Daoy (cell line): ENCODE results near the gene EXD3. TPM values are rescaled to one million over a fixed set of nuclear protein-coding genes. Genes with fewer than 3 reads are reported as not detected.

Experiments
- DNase-seq: peaks from one replicate; pipeline ENCODE4 v3.0.0-alpha.2; 2015; ENCODE audit warnings: low read depth
- total RNA-seq: library from RNA; depleted of rRNA; stranded (reverse); fragments of >200 nt; shearing (Covaris generic); gene quantifications from 2 replicates; pipeline ENCODE4 v1.2.3, GENCODE V29; 2014

EXD3 gene
- total RNA-seq, 1 experiment from 2014 or later: 2.3 TPM

DNA sequence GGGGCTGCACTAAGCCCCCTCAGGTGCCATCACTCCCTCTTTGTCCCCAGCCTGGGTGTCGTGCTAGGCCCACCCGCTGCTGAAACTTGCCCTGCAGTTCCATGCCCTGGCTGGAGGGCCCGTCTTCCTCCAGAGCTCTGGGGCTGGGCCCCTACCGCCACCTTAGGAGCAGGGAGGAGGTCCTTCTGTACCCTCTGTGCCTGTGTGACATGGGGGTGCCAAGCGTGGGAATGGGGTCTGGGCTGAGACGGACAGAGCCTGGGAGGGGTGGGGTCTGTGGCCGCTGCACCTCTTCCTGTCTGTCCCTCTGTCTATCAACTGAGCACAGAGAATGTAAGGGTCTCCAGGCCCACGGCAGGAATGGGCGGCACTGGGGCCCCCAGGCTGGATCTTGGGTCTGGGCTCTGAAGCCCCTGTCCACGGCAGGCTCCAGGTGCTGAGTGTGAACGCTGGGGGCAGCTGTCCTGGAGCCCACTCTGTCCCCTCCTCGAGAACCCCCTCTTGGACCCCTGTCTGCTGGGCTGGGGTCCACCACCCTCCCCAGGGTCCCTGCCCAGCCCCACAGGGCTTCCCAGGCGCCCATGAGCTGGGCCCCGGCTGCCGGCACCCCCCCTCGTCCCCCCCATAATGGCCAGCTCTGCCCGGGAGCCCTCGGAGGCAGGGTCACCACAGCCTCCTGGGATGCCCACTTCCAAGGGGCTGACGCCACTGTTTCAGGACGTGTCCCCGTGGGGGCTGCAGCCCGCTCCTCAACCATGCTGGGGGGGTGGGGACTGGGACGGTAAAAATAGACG, 105.0 kb downstream of the EXD3 start:
- peak; percentile 11 for DNase-seq

GRCh38 chr9:137317021-137317717, 105.8 kb downstream of the EXD3 start:
- peak; percentile 5 for DNase-seq

- DNase-seq: peak; percentile 81
These were observed 106.7 kb downstream of the EXD3 start for GRCh38 chr9:137316012-137316981.

GRCh38 chr9:137315581-137316011, 107.4 kb downstream of the EXD3 start:
- DNase-seq: peak; percentile 4

DNA sequence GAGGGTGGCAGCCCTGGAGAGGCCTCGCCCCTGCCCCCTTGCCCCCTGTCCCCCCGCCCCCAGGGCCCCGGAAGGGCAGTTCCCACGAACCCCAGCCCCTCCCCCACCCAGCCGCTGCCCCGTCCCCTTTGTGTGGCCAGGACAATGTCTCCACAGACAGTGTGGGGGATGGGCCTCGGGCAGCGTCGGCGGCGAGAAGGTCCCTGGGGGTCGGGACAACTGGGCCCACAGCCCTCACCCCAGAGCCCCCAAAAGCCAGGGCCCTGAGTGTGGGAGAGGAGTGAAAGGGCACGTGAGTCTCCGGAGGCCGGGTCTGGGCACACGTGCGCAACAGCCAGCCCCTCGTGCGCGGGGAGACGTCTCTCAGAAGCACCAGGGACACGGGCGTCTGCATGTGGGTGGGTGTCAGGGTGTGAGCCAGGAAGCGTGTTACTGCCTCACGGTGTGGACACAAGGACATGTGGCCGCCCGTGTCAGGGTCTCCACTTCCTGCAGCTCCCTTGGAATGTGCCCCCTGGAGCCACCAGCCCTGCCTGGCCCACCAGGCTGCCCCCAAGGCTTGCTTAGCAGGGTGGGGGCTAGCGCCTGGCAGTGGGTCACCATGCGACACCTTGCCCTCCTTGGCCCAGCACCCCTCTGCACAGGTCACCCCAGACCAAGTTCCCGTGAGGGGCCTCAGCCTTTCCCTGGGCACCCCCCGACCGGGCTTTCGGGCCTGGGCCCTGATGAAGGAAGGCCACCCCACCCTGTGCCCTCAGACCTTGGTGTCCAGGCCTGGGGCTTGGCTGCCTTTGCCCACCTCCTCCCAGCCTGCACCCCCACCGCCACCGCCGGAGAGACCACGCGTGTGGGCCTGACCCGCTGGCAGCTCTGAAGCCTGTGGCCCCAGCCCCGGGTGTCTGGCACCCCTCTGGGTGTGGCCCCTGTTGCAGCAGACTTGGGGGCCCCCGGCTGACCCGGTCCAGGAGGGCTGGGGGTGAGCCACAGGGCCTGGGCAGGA, 108.1 kb downstream of the EXD3 start:
- peak; percentile 13 for DNase-seq

- peak; percentile 5 for DNase-seq
These were observed 108.9 kb downstream of the EXD3 start for GRCh38 chr9:137313956-137314560.

- peak; percentile 5 for DNase-seq
These were observed 109.5 kb downstream of the EXD3 start for GRCh38 chr9:137313326-137313936.

GRCh38 chr9:137312852-137313325, 110.1 kb downstream of the EXD3 start:
- DNase-seq: peak; percentile 7

DNA sequence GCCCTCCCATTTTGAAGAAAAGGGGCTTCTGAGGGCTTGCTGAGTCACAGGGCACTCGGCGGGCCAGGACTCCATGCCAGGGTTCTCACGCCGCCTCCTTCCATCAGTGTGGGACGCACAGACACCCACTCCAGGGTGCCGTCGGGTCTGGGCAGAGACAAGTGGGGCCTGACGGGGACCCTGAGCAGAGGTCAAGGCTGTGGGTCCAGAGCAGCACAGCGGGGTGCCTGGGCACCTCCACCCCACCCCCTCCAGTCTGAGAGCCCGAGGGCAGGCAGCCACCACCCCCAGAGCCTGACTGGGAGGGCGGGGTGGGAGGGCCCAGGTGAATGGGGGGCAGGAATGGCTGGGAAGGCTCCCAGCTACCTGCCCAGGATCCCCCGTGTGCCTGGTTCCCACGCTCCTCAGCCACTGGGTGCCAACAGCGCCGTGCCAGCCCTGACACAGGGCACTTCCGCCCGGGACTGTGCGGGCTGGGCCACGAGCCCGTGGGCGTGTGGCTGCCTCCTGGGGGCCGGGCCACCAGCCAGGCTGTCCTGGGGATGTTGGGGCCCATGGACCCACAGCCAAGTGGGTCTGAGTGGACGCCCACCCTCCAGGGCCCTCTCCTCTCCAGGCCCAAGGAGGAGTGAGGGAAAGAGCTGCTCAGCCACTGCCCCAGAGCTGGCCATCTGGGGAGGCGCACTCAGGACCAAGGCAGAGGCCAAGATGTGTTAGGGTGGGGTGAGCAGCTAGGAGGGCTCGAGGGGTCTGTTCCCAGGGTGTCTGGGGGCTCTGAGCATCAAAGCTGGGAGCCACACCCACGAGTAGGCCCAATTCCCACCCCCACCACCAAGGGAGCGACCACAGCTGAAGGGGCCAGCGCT, 110.7 kb downstream of the EXD3 start:
- DNase-seq: peak; percentile 44

DNA sequence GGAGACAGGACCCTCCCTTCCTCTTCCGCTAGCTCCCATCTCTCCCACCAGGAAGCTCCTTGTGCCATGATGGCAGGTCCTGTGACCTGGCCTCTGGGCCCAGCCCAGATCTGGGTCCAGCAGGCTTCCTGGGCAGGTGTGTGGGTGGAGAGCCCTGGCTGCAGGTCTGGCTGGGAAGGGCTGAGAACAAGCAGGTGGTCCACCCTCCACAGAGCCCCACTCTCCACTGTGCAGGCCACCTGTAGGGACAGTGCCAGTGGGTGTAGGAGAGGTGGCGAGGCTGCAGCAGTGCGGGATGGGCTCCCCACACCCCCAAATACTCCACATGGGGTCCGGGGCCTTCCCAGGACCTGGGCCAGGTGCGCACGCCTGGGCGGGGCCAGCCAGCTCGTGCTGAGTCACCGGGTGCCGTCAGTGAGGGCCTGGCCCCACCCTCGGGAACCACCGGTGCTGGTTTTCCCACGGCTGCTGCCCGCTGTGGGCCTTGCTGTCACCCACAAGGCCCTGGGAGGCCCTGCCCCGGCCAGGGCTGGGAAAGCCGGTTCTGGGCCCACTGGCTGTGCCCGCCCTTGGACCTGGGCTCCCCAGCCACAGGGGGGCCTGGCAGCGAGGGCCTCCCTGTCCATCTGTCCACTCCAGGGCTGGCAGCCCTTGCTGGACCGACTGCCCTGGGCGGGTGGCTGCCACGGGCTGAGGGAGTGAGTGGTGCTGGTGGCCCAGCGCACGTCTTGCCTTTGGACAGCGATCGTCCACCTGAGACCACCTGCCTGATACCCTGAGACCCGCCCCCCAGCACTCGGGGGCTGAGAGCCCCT, 111.6 kb downstream of the EXD3 start:
- DNase-seq: peak; percentile 84

DNA sequence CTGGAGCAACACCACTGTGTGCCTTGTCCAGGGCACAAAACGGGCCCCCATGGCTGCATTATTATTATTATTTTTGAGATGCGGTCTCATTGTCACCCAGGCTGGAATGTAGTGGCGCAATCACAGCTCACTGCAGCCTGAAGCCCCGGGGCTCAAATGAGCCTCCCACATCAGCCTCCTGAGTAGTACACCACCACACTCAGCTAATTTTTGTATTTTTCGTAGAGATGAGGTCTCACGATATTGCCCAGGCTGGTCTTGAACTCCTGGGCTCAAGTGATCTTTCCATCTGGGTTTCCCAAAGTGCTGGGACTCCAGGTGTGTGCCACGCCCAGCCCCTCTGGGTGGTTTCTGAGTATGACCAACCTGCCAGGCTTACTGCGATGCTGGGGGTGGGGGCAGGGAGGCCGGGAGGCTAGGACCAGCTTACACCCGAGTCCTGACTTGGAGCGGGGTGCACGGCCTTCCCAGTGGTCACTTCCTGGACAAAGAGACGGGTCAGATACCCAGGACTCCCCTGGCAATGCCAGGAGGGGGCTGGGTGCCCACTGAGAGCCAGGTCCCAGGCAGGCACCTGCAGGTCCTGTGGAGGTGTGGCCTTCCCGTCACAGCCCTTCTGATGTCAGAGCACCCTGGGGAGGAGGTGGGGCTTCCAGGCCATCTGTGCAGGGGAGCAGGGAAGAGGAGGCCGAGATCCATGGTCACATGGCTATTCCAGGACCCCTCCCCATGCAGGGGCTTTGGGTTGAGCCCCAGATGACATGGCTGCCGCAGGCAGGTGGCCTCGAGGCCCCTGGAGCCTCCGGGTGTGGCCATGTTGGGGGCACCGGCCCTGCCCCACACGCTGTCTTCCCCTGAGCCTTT, 112.5 kb downstream of the EXD3 start:
- DNase-seq: peak; percentile 20

- no peak for DNase-seq
These were observed 113.4 kb downstream of the EXD3 start for GRCh38 chr9:137309368-137310188.

GRCh38 chr9:137308057-137308619, 114.8 kb downstream of the EXD3 start:
- DNase-seq: peak; percentile 5

DNA sequence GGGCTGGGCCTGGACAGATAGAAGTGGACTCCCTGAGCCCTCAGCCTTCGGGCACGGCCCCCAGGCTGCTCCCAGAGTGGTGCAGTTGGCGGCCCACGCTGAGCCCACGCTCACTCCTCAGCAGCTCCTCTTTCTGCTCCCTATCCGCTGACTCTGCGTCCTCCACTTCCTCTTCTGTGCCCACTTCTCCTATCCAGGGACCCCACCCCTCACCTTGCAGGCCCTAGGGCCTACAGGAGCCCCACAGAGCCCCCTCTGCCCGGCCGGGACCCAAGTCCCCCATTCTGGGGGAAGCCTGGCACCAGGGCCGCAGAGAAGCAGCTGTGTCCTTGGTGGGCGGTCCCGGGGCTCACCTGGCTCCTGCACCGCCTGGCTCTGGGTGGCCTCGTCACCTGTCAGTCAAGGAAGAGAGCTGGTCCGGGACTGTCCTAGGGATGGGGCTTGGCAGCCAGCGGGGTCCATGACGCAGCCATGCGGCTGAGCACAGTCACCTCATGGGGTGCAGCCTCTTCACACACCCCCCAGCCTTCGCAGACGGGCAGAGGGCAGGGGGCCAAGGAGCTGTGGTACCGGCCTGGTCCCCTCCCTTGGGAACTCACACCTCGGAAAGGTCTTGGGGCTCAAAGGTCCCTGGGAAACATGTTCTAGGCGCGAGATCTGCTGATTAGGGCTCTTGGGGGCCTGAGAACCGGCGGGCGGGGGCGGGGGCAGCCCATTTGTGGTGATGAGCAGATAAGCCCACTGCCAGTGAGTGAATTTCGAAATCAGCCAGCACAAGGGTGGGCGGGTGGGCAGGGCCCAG, 115.5 kb downstream of the EXD3 start:
- DNase-seq: peak; percentile 14

DNA sequence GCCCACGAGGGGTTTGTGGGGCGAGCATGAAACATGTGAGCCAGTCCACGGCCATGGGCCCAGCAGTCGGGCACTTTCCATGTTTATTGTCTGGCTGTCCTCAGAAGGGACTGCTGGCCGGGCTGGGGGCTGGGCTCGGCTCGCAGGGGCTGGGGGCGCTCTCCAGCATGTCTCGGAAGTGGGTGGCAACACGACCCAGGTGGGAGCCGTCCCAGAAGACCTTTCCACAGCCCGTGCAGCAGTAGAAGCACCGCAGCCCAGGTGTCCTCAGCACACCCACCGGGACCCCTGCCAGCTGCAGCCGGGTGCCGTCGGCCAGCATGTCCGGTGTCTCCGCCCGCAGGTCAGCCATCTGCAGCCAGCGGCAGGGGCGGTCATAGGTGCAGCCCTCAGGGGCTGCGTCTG, 116.1 kb downstream of the EXD3 start:
- DNase-seq: no peak
